GM21360 (cell line): ENCODE data around the gene ITGB1.

Experiments used
- ATAC-seq: cut with Tn5 transposase; IDR thresholded peaks from one replicate; pipeline ENCODE4 v1.9.1; 2021; ENCODE audit warnings: mild to moderate bottlenecking, moderate library complexity; ENCODE audit not compliant: unreplicated experiment

The ITGB1 gene

DNA sequence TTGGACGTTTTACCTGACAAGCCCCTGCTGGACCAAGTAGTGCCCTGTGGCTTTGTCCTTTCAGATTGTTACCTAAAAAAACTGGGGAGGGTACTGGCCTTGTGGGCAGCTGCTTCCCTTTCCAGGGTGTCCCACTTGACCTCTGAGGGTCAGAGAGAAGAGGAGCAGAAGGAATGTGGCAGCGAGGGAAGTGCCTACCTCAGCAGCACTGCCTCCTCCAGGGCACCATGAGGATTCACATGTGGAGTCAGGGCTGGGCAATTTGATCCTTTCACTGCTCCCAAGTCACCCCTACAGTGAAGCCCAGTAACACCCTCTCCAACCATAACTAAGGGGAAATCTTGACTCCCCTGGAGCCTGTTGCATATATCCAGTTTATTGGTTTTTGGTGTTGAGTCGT, 64.6 kb downstream of the ITGB1 start:
- ATAC-seq: no peak

DNA sequence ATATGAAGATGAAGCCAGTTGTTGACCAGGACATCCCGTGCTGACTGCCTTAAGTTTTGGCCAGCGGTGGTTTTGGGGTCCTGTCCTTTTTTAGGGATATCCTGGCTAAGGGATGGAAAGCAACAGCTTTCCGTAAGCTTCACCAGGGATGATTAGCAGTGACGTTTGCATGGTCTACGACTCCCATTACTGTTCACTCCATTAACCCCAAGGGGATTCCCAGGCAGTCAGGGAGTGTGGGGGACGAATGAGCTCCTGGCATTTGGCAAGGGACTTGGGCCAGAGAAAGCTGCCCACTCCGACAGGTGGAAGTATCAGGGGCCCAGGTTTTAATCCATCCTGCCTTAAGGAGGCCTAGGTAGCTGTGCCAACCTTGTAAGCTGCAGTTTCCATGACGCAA, 66.8 kb downstream of the ITGB1 start:
- no peak for ATAC-seq

DNA sequence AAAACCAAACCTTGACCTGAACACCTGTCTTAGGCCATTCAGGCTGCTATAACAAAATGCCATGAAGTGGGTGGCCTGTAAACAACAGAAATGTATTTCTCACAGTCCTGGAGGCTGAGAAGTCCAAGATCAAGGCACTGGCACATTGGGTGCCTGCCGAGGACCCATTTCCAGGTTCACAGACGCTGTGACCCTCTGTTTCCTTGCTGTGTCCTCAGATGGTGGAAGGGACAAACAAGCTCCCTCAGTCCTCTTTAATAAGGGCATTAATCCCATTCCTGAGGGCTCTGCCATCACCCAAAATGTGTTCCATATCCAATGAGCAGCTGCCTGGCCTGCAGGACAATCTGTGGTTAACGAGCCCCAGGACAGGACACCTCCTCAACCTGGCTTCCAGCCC, 67.6 kb downstream of the ITGB1 start:
- ATAC-seq: no peak

DNA sequence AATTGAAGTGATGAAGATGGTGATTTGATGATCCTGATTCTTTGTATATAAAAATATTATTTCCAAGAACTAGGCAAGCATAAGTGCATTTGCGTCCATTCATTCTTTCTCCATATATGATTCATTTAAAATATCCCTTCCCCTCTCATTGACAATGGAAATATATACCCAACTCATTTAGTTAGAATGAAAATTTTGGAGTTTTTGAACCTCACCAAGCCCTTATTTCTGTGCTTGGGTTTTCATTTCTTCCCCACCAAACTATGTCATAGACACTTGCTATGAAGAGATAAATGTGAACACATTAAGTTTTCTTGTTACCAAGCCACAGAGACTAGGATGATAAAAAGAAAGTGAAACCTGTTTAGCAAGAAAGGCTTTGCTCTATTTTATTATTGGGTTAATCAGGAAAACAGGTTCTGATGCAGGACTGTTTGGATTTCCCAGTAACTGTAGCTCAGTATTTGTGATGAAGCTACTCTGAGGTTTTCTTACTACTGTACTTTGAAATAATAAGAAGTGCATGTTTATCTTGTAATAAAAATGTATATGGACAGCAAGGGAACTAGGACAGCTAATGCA, 68.3 kb downstream of the ITGB1 start:
- ATAC-seq: no peak

DNA sequence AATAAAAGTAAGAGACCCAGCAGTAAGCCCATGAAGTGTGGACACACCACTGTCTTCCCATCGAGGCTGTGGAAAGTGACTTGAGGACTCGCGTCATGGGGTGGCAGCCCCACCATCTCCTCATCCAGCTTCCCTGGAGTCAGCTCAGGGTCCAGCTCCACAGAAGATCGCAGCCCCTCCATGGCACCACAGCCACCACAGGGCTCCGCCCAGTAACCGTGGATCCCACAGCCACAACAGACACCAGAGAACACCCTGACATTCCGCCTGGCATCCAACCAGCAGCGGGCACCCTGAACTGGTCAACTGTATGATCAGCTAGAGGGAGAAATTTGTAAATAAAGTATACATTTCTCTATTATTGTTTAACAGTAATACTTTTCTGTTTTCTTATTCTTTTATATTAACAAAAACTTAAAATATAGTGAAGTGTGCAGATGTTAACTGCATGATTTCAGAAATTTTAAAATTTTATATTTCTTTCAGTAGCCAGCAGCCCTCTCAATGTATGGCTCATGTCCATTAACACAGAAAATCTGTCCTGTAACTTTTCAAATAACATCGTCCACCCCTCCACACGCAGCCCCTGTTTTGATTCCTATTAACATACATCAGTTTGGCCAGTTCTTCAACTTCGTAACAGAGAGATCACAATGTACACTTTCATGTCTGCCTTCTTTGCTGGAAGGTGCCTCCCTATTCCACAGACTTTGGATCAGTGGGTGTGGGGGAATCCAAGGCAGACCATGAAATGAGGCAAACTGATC, 69.7 kb downstream of the ITGB1 start:
- no peak for ATAC-seq

DNA sequence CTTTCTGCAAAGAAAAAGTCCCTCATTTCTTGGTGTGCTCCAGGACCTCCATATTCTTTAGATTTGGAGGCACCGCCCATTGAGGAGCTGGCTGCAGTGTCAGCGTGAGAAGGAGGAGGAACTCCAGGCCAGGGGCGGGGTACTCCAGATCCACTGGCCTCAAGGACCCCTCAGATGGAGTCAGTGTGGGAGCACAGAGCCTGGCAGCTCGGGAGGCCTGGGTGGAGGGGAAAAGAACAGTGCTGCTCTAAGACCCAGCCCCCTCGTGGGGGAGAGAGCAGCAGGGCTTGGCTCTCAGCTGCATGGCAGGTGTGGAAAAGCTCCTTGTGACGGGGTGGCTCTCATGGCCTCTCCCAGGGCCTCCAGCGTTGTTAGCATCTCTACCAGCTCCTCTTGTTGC, 70.5 kb downstream of the ITGB1 start:
- no peak for ATAC-seq

DNA sequence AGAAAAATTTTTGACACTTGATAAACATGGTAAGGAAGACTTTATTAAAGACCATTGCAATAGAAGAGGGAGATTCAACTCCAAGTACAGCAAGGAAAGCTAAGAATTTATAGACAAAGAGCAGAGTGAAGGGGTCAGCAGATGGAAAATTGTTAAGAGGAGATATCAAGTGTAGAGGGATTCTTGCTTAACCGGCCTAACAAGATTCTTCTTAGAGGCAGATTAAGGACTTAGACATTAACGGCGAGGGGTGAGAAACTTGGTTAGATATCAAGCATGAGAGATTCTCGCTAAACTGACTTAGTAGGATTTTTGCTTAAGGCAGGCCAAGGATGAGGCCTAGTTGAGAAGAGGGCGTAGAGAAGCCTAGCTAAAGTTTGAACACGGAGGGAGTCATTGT, 76.0 kb downstream of the ITGB1 start:
- ATAC-seq: no peak

DNA sequence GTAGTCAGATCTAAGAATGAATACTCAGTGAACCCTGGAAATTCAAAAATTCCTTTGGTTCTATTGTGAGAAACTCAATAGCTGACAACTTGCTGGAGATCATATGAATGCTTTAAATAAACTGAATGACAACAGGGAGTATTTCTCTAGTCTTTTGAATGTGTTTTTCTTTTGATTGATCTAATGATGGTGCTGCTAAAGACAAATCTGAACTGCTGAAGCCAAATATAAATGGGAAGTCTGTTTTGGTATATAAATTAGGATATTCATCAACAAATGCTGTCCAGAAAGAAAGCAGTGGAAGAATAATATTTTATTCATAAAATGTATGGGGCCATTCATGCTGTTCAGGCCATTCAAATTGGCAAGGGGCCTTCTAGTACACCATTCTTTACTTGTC, 79.4 kb downstream of the ITGB1 start:
- no peak for ATAC-seq

DNA sequence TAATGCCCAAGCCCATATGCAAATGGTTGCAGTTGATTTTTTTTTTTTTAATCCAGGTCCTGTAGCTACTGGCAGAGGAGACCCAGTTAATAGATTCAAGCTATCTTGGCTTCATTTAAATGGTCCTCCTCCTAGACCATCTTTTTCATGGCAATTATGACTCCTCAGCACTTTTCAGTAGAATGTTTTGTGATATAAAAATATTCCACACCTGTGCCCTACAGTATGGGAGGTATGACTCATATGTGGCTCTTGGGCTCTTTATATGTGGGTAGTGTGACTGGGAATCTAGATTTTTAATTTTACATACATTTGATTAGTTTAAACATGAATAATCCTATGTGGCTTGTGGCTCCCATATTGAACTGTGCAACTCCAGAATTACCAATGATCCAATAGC, 80.1 kb downstream of the ITGB1 start:
- no peak for ATAC-seq

DNA sequence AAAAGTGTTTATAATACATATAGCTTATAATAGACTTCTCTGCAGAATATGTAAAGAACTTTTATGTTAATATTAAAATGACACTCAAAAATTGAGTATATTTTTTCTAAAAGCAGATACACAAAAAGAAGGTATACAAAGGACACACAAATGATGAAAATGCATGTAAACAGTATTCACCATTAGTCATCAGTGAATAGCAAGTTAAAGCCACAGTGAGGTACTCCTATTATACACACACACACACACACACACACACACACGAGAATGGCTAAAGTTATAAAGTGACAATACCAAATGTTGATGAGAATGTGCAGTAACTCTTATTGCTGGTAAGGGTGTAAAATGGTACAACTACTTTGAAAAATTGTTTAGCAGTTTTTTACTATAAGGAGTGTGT, 92.9 kb downstream of the ITGB1 start:
- no peak for ATAC-seq

DNA sequence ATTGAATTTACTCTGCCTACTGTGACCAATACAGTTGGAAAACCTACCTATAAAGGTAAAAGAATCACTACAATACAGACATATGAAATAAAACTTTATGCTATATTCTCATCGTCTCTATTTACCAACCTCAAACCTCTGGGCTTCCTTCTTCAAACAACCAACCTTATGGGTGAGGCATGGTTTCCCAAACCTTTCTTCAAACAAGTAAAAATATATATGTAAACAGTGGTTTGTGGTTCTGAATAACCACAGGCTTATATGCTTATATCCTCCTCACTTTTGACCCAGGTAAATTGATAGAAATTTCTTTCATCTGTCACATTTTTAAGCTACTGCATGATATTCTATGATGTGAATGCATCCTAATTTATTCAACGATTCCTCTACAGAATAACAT, 103.6 kb downstream of the ITGB1 start:
- ATAC-seq: no peak

DNA sequence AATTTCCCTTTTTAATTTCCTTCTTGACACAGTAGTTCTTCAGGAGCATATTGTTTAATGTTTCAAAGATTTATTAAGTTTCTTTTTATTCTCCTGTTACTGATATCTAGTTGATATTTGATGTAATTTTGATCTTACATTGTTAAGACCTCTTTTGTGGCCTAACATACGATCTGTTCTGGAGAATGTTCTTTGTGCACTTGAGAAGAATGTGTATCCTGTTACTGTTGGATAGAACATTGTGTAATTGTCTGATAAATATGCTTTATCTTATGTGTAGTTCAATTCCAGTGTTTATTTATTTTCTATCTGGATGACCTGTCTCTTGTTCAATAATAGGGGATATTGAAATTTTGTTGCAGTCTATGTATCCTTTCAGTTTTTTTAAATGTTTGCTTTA, 106.7 kb downstream of the ITGB1 start:
- no peak for ATAC-seq
